ENCODE data around the gene PSRC1.

DNA sequence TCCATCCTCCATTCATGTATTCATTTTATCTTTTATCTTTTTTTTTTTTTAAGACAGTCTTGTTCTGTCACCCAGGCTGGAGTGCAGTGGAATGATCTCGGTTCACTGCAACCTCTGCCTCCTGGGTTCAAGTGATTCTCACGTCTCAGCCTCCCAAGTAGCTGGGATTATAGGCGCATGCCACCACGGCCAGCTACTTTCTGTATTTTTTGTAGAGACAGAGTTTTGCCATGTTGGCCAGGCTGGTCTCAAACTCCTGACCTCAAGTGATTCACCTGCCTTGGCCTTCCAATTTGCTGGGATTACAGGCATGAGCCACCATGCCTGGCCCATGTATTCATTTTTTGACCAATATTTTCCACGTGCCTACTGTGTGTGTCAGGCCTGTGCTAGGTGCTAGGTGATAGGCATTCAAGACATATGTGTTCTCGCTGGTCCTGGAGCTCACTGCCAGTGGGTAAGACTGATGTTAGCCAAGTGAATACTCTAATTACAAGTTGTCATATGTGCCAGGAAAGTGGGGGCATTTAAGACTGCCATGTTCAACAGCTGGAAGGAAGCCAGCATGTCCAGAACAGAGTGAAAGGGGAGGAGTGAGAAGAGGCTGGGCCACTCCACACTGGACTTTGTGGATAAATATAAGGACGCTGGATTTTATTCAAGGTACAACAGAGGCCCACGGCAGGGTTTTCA lies 38.9 kb downstream of the PSRC1 start:
- TF ChIP-seq EZH2phosphoT487 (IDR thresholded peaks at IDR 0.05; ENCODE audit: low read depth, severe bottlenecking, unreplicated experiment), result no peak
- TF ChIP-seq, protein P1, sequence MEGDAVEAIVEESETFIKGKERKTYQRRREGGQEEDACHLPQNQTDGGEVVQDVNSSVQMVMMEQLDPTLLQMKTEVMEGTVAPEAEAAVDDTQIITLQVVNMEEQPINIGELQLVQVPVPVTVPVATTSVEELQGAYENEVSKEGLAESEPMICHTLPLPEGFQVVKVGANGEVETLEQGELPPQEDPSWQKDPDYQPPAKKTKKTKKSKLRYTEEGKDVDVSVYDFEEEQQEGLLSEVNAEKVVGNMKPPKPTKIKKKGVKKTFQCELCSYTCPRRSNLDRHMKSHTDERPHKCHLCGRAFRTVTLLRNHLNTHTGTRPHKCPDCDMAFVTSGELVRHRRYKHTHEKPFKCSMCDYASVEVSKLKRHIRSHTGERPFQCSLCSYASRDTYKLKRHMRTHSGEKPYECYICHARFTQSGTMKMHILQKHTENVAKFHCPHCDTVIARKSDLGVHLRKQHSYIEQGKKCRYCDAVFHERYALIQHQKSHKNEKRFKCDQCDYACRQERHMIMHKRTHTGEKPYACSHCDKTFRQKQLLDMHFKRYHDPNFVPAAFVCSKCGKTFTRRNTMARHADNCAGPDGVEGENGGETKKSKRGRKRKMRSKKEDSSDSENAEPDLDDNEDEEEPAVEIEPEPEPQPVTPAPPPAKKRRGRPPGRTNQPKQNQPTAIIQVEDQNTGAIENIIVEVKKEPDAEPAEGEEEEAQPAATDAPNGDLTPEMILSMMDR (IDR thresholded peaks at IDR 0.05; ENCODE audit: poor library complexity), result no peak
